HAP-1 (cell line): ENCODE results near the gene SEC14L1.
"Not testable (repeated sequence)": the region's sequence is repeated elsewhere in the genome, so short reads cannot be mapped to it uniquely, and the experiment has no call there.

Source experiments
- DNase-seq, 2 experiments: peaks; one replicate each; pipeline ENCODE4 v3.0.0-alpha.2; 2016 to 2020; ENCODE audit warnings: low spot score in 2 of 2
- H3K27me3 ChIP-seq: fragments of 250-450 bp; sonication (Bioruptor Pico); 2 replicates; pipeline ENCODE4 v1.5.1; 2020; ENCODE audit warnings: low read depth, mild to moderate bottlenecking, moderate library complexity
- H3K36me3 ChIP-seq: fragments of 250-450 bp; sonication (Bioruptor Pico); replicated peaks from 2 replicates; pipeline ENCODE4 v1.5.1; 2020; ENCODE audit warnings: mild to moderate bottlenecking
- H3K4me1 ChIP-seq: fragments of 250-450 bp; sonication (Bioruptor Pico); 2 replicates; pipeline ENCODE4 v1.5.1; 2020; ENCODE audit warnings: mild to moderate bottlenecking
- H3K4me3 ChIP-seq: fragments of 250-450 bp; sonication (Bioruptor Pico); 2 replicates; pipeline ENCODE4 v1.5.1; 2020; ENCODE audit warnings: mild to moderate bottlenecking, moderate library complexity
- H3K9me3 ChIP-seq: fragments of 250-450 bp; sonication (Bioruptor Pico); 2 replicates; pipeline ENCODE4 v1.5.1; 2020; ENCODE audit warnings: mild to moderate bottlenecking, moderate library complexity
- in situ Hi-C: fragments of 300-500 bp; cut with MboI; formaldehyde crosslinking; loops from 3 replicates; pipeline ENCODE4 v1.14.3; 2020; ENCODE audit warnings: low sequenced_read_pairs, inconsistent platforms, mixed read lengths

SEC14L1 gene

DNA sequence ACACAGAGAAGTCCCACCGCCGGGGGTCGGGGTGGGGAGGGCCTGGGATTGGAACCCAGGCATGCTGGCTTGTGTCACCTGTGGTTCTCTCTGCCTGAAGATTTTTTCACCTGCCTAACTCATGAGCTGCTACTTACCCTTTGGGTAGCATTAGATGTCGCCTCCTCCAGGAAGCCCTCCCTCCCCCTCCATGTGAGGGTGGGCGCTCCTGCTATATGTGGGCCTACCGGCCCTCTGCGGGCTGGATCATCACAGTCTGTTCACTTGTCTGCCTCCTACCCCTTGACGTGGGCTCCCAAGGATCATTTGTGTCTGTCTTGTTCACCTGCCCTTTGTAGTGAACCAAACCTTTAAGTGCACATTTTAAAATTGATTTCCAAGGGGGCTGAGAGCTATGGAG, 106.8 kb downstream of the SEC14L1 start:
- H3K4me3 ChIP-seq, result peak overlapping the region; percentile 30; the same call in 1 of the 2 replicates
- peaks cover 6% of the 10 kb centered on the region for H3K4me1 ChIP-seq
- peaks cover 14% of the 10 kb centered on the region for H3K27me3 ChIP-seq
- no peak for DNase-seq
- in situ Hi-C loops, result loop anchor here (5.0 kb wide), 1 partner anchor 160 kb away; no protein-coding TSS in a partner anchor
- H3K36me3 ChIP-seq, result no peaks in the 10 kb centered on the region
- H3K9me3 ChIP-seq, result no peaks in the 10 kb centered on the region

DNA sequence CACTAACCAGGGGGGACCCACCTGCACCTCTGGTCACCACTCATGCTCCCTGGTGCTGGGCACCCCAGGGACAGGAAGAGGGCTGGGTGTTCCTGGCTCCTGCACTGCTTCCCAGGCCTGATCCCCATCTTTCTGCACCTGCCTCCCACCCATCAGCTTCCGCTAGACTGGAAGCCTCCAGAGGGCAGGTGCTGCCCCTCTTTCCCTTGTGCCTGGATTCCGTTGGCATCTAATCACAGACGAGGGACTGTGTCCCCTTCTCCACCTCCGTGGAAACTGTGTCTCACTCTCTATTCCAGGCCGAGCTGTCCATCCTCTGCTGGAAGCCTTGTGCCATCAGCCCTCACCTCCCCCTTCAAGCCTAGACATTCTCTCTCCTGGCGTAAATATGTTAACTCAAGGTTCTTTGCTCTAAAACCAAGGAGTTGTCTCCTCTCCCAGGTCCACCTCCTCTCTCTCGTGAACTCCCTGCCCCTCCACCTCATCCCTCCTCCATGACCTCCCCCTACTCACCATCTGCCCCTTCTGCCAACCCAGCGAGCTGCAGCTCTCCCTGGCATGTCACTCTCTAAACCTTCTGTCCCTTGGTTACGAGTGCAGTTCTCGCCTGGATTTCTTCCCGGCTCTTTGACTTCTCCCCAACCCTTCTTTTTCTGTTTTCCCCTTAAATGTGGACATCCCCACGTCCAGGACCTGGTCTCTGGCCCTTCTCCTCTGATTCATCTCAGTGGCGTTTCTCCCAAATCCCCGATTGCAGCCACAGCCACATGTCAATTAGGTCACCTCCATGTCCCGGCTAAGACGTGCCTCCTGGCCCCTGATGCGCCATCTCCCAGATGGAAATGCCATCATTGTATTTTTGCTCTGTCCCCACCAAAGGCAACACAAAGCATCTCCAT, 107.7 kb downstream of the SEC14L1 start:
- H3K36me3 ChIP-seq, result no peaks in the 10 kb centered on the region
- DNase-seq, result no peak
- peaks cover 14% of the 10 kb centered on the region for H3K27me3 ChIP-seq
- in situ Hi-C loops, result loop anchor here (5.0 kb wide), 1 partner anchor 161 kb away; no protein-coding TSS in a partner anchor
- H3K9me3 ChIP-seq, result no peaks in the 10 kb centered on the region
- no peaks in the 10 kb centered on the region for H3K4me1 ChIP-seq
- H3K4me3 ChIP-seq, result no peak overlapping the region

- no peaks in the 10 kb centered on the region for H3K4me1 ChIP-seq
- H3K9me3 ChIP-seq, result no peaks in the 10 kb centered on the region
- peaks cover 20% of the 10 kb centered on the region for H3K27me3 ChIP-seq
- H3K36me3 ChIP-seq, result no peaks in the 10 kb centered on the region
- DNase-seq, result no peak
- H3K4me3 ChIP-seq, result no peak overlapping the region
- in situ Hi-C loops, result no loop called here
Observed at GRCh38 chr17:77251622-77252183, 110.9 kb downstream of the SEC14L1 start.

DNA sequence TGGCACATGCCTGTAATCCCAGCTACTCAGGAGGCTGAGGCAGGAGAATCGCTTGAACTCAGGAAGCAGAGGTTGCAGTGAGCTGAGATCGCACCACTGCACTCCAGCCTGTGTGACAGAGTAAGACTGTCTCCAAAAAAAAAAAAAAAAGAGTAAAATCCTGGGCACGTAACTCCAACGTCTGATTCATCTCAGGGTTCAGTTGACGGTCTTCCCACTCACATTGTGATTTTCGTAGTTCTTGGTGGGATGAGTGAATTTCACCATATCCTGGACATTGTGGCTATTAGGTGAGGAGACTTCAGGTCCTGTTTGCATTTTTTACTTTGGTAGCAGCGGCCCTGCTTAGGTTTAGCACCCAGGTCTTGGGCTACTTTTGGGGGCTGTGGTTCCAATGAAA, 111.5 kb downstream of the SEC14L1 start:
- in situ Hi-C loops, H3K4me1 ChIP-seq, H3K4me3 ChIP-seq, H3K36me3 ChIP-seq, DNase-seq, H3K9me3 ChIP-seq: not testable (repeated sequence)
- peaks cover 20% of the 10 kb centered on the region for H3K27me3 ChIP-seq

DNA sequence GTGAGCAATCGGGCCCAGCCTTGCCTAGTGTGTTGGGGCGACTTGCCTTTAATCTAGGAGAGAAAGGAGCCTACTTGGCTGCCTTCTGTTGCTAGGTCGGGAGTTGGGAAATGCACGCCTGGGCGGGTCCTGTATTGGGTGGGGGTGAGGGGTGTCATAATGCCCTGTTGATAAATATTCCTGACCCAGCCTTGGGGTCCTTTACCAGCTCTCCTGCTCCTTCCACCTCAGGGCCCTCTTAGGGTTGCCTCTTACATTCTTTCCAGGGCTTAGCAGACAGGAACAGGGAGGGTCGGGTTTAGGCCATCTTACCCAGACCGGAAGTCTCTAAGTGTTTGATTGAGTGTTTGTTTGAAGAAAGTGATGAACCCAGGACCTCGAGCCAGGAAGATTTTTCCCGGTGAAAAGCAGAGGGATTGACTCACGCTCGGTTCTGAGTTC, 112.9 kb downstream of the SEC14L1 start:
- no peaks in the 10 kb centered on the region for H3K4me1 ChIP-seq
- no peaks in the 10 kb centered on the region for H3K36me3 ChIP-seq
- in situ Hi-C loops, result no loop called here
- H3K4me3 ChIP-seq, result no peak overlapping the region
- no peak for DNase-seq
- H3K9me3 ChIP-seq, result no peaks in the 10 kb centered on the region
- H3K27me3 ChIP-seq, result peaks cover 16% of the 10 kb centered on the region

DNA sequence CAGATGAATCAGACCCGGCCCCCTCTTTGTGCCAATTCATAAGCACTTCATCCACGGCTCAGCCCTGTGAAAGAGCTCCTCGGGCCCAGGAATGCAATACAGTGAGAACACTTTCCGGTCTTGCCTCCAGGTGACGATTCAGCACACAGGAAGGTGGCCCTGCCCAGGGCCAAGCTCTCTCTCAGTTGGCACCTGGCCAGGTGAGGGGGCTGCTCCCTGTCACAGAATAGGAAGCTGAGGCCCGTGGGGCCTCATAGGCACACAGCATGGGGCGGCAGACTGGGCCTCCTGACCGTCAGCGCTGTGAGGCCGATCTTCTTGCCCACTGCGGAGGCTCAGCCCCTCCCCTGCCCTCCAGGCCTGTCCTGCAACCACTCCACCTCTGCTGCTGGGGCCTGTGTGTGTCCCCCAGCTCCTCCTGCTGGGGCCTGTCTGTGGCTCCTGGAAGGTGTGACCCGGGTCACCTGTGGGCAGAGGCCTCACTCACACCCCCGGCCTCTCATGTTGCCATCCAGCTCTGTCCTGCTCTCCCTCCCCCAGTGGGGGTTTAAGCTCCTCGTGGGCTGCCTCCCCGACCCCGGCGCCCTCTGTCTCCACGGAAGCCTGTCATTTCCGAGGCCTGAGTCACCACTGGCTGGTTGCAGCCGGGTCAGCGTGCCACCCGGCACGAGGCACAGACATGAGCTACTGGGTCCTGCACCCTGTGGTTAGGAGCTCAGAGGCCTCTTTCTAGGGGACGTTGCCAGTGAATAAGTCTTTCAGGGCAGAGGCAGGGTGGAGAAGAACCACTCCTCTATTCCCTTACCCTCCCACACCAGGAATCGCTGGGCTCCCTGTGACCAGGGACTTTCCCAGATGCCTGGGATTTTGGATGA, 114.4 kb downstream of the SEC14L1 start:
- Histone ChIP-seq H3K4me1 (no peaks in the 10 kb centered on the region), H3K36me3 (no peaks in the 10 kb centered on the region), H3K27me3 (peaks cover 14% of the 10 kb centered on the region), H3K4me3 (no peak overlapping the region), H3K9me3 (no peaks in the 10 kb centered on the region)
- DNase-seq, result peak in 1 of 2 experiments; percentile 15
- in situ Hi-C loops, result no loop called here

DNA sequence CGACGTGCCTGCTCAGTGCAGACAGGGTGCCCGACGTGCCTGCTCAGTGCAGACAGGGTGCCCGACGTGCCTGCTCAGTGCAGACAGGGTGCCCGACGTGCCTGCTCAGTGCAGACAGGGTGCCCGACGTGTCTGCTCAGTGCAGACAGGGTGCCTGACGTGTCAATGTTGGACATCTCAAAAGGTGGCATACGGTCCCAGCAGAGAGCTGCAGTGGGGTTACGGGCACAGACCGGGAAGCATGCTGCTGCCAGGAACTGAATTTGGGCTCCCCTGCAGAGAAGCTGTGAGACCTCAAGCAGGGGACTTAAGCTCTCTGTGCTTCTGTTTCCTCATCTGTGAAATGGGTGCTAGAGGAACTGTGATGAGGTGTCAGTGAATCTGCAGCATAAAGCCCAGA, 115.2 kb downstream of the SEC14L1 start:
- in situ Hi-C loops, H3K9me3 ChIP-seq, H3K4me3 ChIP-seq: not testable (repeated sequence)

DNA sequence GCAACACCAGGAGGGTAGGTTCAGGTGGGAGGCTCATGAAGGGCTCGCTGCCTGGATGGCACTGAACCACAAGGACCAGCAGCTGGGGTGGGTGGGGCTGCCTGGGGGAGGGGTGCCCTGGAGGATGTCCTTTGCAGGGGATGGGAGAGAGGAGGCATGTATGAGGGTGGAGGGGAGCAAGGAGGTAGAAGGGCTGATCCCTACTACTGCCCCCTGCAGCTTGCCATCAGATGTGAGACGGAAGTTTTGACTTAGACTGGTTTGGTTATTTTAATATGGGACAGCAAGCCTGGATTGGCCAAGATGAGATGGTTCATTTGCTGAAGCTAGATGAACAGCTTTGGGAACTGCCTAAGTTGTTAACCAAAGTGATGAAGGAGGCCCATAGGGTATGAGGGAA, 115.9 kb downstream of the SEC14L1 start:
- no peaks in the 10 kb centered on the region for H3K9me3 ChIP-seq
- no peak for DNase-seq
- H3K36me3 ChIP-seq, result no peaks in the 10 kb centered on the region
- peaks cover 10% of the 10 kb centered on the region for H3K27me3 ChIP-seq
- no peak overlapping the region for H3K4me3 ChIP-seq
- in situ Hi-C loops, result no loop called here
- no peaks in the 10 kb centered on the region for H3K4me1 ChIP-seq

More for the DNA sequence above, 115.2 kb downstream of the SEC14L1 start:
- H3K27me3 ChIP-seq, result peaks cover 14% of the 10 kb centered on the region
- DNase-seq, H3K36me3 ChIP-seq, H3K4me1 ChIP-seq: not testable (repeated sequence)

- no peaks in the 10 kb centered on the region for H3K9me3 ChIP-seq
- no peaks in the 10 kb centered on the region for H3K36me3 ChIP-seq
- in situ Hi-C loops, result no loop called here
Observed at GRCh38 chr17:77257169-77257568, 116.4 kb downstream of the SEC14L1 start.

DNA sequence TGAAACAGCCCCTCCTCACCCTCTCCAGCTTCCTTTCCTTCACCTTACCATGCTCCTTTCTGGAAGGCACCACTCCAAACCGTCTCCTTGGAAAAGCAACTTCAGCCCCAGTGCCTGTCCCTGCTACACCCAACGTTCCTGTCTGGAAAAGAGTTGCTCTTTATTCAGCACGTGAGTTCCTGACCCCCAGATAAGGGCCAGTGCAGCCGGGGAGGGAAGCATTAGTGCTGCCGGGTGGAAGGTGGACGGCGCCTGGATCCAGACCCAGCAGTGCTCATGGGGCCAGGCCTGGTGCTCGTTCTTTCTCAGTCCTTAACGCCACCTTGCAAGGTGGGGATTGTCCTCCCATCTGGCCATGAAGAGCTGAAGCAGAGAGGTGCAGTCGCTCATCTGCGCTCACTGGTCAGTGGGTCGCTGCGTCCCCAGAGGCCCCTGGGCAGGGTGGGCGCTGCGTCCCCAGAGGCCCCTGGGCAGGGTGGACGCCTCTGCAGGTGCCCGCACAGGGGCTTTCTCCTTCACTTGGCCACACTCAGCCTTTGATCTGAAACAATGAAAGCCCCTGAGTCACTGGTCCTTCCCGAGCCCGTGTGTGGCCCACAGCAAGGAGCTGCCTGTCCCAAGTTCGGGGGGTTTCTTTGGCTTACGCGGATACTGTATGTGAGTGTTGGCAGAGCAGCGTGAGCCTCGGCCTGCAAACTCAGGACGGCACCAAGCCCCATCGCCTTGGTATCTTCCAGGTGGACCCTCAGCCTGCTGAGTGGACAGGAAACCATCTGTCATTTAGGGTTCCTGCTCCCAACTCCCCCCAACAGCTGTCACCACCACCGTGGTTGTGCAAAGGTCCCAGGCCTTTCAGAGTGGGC, 117.1 kb downstream of the SEC14L1 start:
- Histone ChIP-seq H3K4me1 (no peaks in the 10 kb centered on the region), H3K36me3 (no peaks in the 10 kb centered on the region), H3K9me3 (no peaks in the 10 kb centered on the region), H3K4me3 (no peak overlapping the region), H3K27me3 (peaks cover 7% of the 10 kb centered on the region; the same call in 1 of the 2 replicates)
- in situ Hi-C loops, result no loop called here
- no peak for DNase-seq

More at GRCh38 chr17:77257169-77257568, 116.4 kb downstream of the SEC14L1 start:
- DNase-seq, result no peak
- H3K4me3 ChIP-seq, result no peak overlapping the region
- peaks cover 7% of the 10 kb centered on the region; the same call in 1 of the 2 replicates for H3K27me3 ChIP-seq
- no peaks in the 10 kb centered on the region for H3K4me1 ChIP-seq

- DNase-seq, result no peak
- Histone ChIP-seq H3K4me1 (no peaks in the 10 kb centered on the region), H3K4me3 (no peak overlapping the region), H3K36me3 (no peaks in the 10 kb centered on the region), H3K27me3 (peaks cover 7% of the 10 kb centered on the region; the same call in 1 of the 2 replicates), H3K9me3 (no peaks in the 10 kb centered on the region)
- in situ Hi-C loops, result no loop called here
Observed at GRCh38 chr17:77258638-77259037, 117.9 kb downstream of the SEC14L1 start.

GRCh38 chr17:77264617-77265230, 124.0 kb downstream of the SEC14L1 start:
- H3K27me3 ChIP-seq, result no peaks in the 10 kb centered on the region
- in situ Hi-C loops, result no loop called here
- DNase-seq, result no peak
- H3K9me3 ChIP-seq, result no peaks in the 10 kb centered on the region
- no peak overlapping the region for H3K4me3 ChIP-seq
- no peaks in the 10 kb centered on the region for H3K4me1 ChIP-seq
- H3K36me3 ChIP-seq, result no peaks in the 10 kb centered on the region
